HAP-1 (cell line): ENCODE measurements around the gene OMA1.
"Not testable (repeated sequence)": the region's sequence is repeated elsewhere in the genome, so short reads cannot be mapped to it uniquely, and the experiment has no call there.

Experiments
- DNase-seq, 2 experiments: peaks; one replicate each; pipeline ENCODE4 v3.0.0-alpha.2; 2016 to 2020; ENCODE audit warnings: low spot score in 2 of 2
- H3K27me3 ChIP-seq: fragments of 250-450 bp; sonication (Bioruptor Pico); 2 replicates; pipeline ENCODE4 v1.5.1; 2020; ENCODE audit warnings: low read depth, mild to moderate bottlenecking, moderate library complexity
- H3K36me3 ChIP-seq: fragments of 250-450 bp; sonication (Bioruptor Pico); replicated peaks from 2 replicates; pipeline ENCODE4 v1.5.1; 2020; ENCODE audit warnings: mild to moderate bottlenecking
- H3K4me1 ChIP-seq: fragments of 250-450 bp; sonication (Bioruptor Pico); 2 replicates; pipeline ENCODE4 v1.5.1; 2020; ENCODE audit warnings: mild to moderate bottlenecking
- H3K4me3 ChIP-seq: fragments of 250-450 bp; sonication (Bioruptor Pico); 2 replicates; pipeline ENCODE4 v1.5.1; 2020; ENCODE audit warnings: mild to moderate bottlenecking, moderate library complexity
- H3K9me3 ChIP-seq: fragments of 250-450 bp; sonication (Bioruptor Pico); 2 replicates; pipeline ENCODE4 v1.5.1; 2020; ENCODE audit warnings: mild to moderate bottlenecking, moderate library complexity
- in situ Hi-C: fragments of 300-500 bp; cut with MboI; formaldehyde crosslinking; loops from 3 replicates; pipeline ENCODE4 v1.14.3; 2020; ENCODE audit warnings: low sequenced_read_pairs, inconsistent platforms, mixed read lengths

The OMA1 gene

DNA sequence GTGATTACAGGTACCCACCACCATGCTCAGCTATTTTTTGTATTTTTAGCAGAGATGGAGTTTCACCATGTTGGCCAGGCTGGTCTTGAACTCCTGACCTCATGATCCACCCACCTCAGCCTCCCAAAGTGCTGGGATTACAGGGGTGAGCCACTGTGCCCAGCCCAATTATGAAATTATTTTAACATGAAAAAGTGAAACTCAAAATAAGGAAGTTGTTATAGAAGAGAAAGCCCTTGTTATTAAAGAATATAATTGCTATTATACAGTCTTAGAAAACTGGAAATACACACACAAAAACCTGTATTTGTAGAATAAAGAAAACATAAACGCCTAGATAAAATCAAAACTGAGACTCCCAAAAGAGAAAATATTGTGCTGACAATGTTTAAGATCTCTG, 14.7 kb downstream of the OMA1 start:
- H3K4me1 ChIP-seq, H3K9me3 ChIP-seq, H3K27me3 ChIP-seq, H3K4me3 ChIP-seq, H3K36me3 ChIP-seq, DNase-seq: not testable (repeated sequence)
- in situ Hi-C loops = loop anchor here (25.0 kb wide), 1 partner anchor 1230 kb away; no protein-coding TSS in a partner anchor

- Histone ChIP-seq H3K27me3 (no peaks in the 10 kb centered on the region), H3K9me3 (no peaks in the 10 kb centered on the region), H3K4me3 (no peak overlapping the region), H3K4me1 (peaks cover 3% of the 10 kb centered on the region; the same call in 1 of the 2 replicates), H3K36me3 (no peaks in the 10 kb centered on the region)
- no peak for DNase-seq
- in situ Hi-C loops = loop anchor here (25.0 kb wide), 1 partner anchor 1233 kb away; no protein-coding TSS in a partner anchor
These were observed 17.2 kb downstream of the OMA1 start for GRCh38 chr1:58529284-58529683.

GRCh38 chr1:58528518-58528917, 18.0 kb downstream of the OMA1 start:
- Histone ChIP-seq H3K9me3 (no peaks in the 10 kb centered on the region), H3K27me3 (no peaks in the 10 kb centered on the region), H3K36me3 (no peaks in the 10 kb centered on the region), H3K4me3 (no peak overlapping the region), H3K4me1 (peaks cover 3% of the 10 kb centered on the region; the same call in 1 of the 2 replicates)
- no peak for DNase-seq
- in situ Hi-C loops = loop anchor here (25.0 kb wide), 1 partner anchor 1234 kb away; no protein-coding TSS in a partner anchor

DNA sequence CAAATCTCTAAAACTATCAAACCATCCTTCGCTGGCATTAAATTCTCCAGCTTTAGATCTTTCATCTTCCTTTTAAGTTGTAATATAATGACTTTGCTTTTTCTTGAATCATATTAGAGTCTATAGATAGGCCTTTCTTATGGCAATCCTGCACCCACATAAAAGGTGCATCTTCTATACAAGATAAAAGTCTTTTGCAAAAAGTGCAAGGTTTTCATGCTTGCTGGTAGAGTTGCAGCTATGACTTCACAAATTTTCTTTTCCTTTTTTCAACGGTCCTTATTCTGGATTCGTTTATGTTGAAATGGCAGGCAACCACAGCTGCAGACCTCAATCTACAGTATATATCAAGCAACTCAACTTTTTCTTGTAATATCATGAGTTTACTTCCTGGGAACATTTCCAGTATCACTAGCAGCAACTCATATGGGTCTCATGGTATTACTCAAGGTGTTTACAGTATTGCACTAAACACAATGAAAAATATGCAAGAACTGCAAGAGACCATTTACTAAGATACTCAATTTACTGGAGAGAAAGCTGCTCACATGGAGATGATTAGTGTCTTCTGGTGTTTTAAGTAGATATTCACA, 22.1 kb downstream of the OMA1 start:
- no peak overlapping the region for H3K4me3 ChIP-seq
- H3K27me3 ChIP-seq = no peaks in the 10 kb centered on the region
- no peaks in the 10 kb centered on the region for H3K4me1 ChIP-seq
- no peaks in the 10 kb centered on the region for H3K9me3 ChIP-seq
- in situ Hi-C loops = no loop called here
- no peaks in the 10 kb centered on the region for H3K36me3 ChIP-seq
- DNase-seq = no peak

- no peak overlapping the region for H3K4me3 ChIP-seq
- in situ Hi-C loops = loop anchor here (10.0 kb wide), 1 partner anchor 129 kb away; no protein-coding TSS in a partner anchor
- peak; percentile 52 to 57 for DNase-seq
These were observed 30.6 kb downstream of the OMA1 start for GRCh38 chr1:58515794-58516401.

DNA sequence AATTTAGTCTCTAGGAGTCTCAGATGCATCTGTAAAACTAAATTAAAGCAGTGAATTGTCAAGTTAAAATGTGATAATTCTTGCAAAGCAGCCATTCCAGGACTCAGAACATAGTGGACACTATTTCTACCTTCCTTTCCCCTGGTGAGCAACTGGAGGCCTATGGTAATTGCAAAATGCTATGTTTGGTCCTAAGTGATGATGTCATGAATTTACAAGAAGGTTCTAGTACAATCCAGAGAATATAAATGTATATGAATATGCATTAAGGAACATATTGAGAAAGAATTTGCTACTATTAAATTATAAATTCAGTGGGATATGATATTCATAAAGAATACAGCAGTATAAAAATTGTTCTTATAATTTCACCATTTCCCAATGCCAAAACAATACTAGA, 32.6 kb downstream of the OMA1 start:
- Histone ChIP-seq H3K4me1 (no peaks in the 10 kb centered on the region), H3K27me3 (no peaks in the 10 kb centered on the region), H3K36me3 (no peaks in the 10 kb centered on the region), H3K9me3 (no peaks in the 10 kb centered on the region), H3K4me3 (no peak overlapping the region)
- no peak for DNase-seq
- in situ Hi-C loops = loop anchor here (10.0 kb wide), 1 partner anchor 131 kb away; no protein-coding TSS in a partner anchor

More at GRCh38 chr1:58515794-58516401, 30.6 kb downstream of the OMA1 start:
- Histone ChIP-seq H3K36me3 (no peaks in the 10 kb centered on the region), H3K4me1 (no peaks in the 10 kb centered on the region), H3K9me3 (no peaks in the 10 kb centered on the region), H3K27me3 (no peaks in the 10 kb centered on the region)

DNA sequence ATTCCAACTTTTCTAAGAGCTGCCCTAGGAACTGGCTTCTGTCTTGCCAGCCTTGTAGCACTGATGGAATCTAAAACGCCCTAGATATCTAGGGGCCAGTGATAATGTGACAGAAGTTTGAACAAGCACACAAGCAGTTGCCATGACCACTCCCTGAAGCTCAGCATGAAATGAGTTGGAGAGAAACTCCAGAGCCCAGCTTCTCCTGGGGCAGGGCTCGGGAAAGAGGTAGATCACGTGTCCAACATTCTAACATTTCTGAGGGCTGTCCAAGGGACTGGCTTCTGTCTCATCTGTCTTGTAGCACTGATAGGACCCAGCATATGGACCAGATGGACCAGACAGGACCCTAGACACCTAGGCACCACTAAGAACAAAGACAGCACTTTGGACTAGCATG, 37.9 kb downstream of the OMA1 start:
- H3K4me1 ChIP-seq = no peaks in the 10 kb centered on the region
- no peak for DNase-seq
- H3K27me3 ChIP-seq = no peaks in the 10 kb centered on the region
- in situ Hi-C loops = no loop called here
- no peaks in the 10 kb centered on the region for H3K36me3 ChIP-seq
- H3K9me3 ChIP-seq = no peaks in the 10 kb centered on the region
- H3K4me3 ChIP-seq = no peak overlapping the region

GRCh38 chr1:58505286-58505685, 41.2 kb downstream of the OMA1 start:
- H3K36me3 ChIP-seq = no peaks in the 10 kb centered on the region

DNA sequence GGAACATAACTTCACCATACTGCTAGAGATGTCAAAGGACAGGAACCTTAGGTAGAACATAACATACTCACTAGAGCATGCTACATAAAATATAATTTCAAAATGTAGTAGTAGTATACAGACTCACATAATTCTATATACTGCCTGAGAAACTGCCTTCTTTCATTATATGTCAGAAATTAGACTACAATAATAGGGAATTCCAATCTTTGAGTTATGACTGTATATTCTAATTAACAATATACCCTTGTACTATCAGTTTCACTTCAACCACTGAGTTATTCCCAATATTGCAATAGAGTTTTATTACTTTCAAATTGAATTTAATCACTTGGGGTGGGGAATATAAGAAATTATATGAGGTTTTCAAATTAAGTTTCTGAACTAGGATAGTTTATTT, 44.0 kb downstream of the OMA1 start:
- Histone ChIP-seq H3K27me3 (no peaks in the 10 kb centered on the region), H3K9me3 (no peaks in the 10 kb centered on the region), H3K36me3 (no peaks in the 10 kb centered on the region), H3K4me3 (no peak overlapping the region), H3K4me1 (no peaks in the 10 kb centered on the region)
- DNase-seq = no peak
- in situ Hi-C loops = no loop called here

More at GRCh38 chr1:58505286-58505685, 41.2 kb downstream of the OMA1 start:
- no peak overlapping the region for H3K4me3 ChIP-seq
- no peaks in the 10 kb centered on the region for H3K27me3 ChIP-seq
- no peaks in the 10 kb centered on the region for H3K9me3 ChIP-seq
- in situ Hi-C loops = no loop called here
- no peak for DNase-seq
- H3K4me1 ChIP-seq = no peaks in the 10 kb centered on the region

DNA sequence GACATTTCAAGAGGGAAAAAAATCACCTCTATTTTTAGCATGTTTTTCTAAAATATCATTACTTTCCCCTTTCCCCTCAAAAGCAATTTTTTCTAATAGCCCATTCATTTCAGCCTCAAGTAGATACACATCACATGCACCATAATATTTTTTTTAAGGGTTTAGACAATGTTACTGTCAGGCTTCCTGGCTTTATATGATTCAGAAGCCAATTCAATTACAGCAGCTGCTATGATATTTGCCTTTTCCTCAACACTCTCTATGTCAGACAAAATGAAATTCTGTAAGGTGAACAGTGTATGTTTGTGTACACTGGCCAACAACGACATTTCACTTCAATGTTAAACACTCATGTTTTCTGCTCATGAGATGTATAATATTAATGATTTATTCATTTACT, 46.5 kb downstream of the OMA1 start:
- in situ Hi-C loops = no loop called here
- H3K4me3 ChIP-seq = no peak overlapping the region
- no peaks in the 10 kb centered on the region for H3K36me3 ChIP-seq
- no peaks in the 10 kb centered on the region for H3K4me1 ChIP-seq
- no peak for DNase-seq
- no peaks in the 10 kb centered on the region for H3K27me3 ChIP-seq
- H3K9me3 ChIP-seq = no peaks in the 10 kb centered on the region

GRCh38 chr1:58497499-58497898, 49.0 kb downstream of the OMA1 start:
- no peaks in the 10 kb centered on the region for H3K27me3 ChIP-seq
- no peaks in the 10 kb centered on the region for H3K36me3 ChIP-seq
- no peaks in the 10 kb centered on the region for H3K9me3 ChIP-seq
- no peak overlapping the region for H3K4me3 ChIP-seq
- no peaks in the 10 kb centered on the region for H3K4me1 ChIP-seq
- in situ Hi-C loops = no loop called here
- no peak for DNase-seq

DNA sequence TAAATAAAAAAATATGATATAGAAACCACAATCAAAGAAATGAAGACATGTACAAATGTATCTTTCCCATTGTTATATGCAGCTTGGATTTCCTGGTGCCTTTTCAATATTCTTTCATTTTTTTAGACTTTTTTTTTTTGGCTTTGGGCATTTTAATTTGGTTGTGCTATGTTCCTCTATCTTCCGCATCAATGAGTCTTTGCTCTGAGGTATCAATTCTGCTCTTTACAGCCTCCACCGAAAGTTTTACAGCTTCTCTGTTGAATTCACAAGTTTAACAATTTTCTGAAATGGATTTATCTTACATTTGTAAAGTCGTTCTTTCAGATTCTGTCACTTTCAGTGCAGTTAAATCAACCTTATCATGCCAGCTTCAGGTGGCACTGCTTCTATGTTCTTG, 50.5 kb downstream of the OMA1 start:
- Histone ChIP-seq H3K27me3 (no peaks in the 10 kb centered on the region), H3K9me3 (no peaks in the 10 kb centered on the region), H3K36me3 (no peaks in the 10 kb centered on the region), H3K4me1 (no peaks in the 10 kb centered on the region), H3K4me3 (no peak overlapping the region)
- no peak for DNase-seq
- in situ Hi-C loops = no loop called here

DNA sequence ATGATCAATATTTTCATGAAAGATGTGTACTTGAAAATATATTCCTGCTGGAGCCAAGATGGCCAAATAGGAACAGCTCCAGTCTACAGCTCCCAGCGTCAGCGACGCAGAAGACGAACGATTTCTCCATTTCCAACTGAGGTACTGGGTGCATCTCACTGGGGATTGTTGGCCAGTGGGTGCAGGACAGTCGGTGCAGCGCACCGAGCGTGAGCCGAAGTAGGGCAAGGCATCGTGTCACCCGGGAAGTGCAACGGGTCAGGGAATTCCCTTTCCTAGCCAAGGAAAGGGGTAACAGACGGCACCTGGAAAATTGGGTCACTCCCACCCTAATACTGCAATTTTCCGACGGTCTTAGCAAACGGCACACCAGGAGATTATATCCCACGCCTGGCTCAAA, 57.6 kb downstream of the OMA1 start:
- H3K27me3 ChIP-seq, H3K4me1 ChIP-seq, H3K4me3 ChIP-seq, in situ Hi-C loops, H3K36me3 ChIP-seq, H3K9me3 ChIP-seq, DNase-seq: not testable (repeated sequence)

GRCh38 chr1:58487002-58487401, 59.5 kb downstream of the OMA1 start:
- H3K27me3 ChIP-seq = no peaks in the 10 kb centered on the region
- in situ Hi-C loops = no loop called here
- DNase-seq = no peak

More at GRCh38 chr1:58487002-58487401, 59.5 kb downstream of the OMA1 start:
- Histone ChIP-seq H3K9me3 (no peaks in the 10 kb centered on the region), H3K4me1 (no peaks in the 10 kb centered on the region), H3K36me3 (no peaks in the 10 kb centered on the region), H3K4me3 (no peak overlapping the region)
